AG04449 (cell line): ENCODE measurements around the gene LRRC71.
A peak's percentile ranks its signal among the peaks of the same experiment; 100 is the strongest.

Experiments used
- CTCF ChIA-PET: fragments of 350-600 bp; formaldehyde crosslinking; extraction: SDS; loops from one replicate; lab custom pipeline; 2021; ENCODE audit warnings: antibody characterized with exemption; lab: Yijun Ruan, JAX
- POLR2A ChIA-PET: fragments of 400-600, 350-600 bp; formaldehyde crosslinking; extraction: SDS; loops from one replicate; lab custom pipeline; 2020; ENCODE audit warnings: antibody characterized with exemption, inconsistent platforms; lab: Yijun Ruan, JAX
- DNase-seq: peaks from one replicate; pipeline ENCODE4 v3.0.0-alpha.2; 2010; ENCODE audit warnings: low read depth, low spot score
- H3K4me3 ChIP-seq: 2 replicates; pipeline ENCODE4 v1.5.1; 2011; ENCODE audit warnings: low read depth, mild to moderate bottlenecking, control low read depth, low read length
- CTCF ChIP-seq: IDR thresholded peaks from one replicate; pipeline ENCODE4 v1.5.1; 2011; ENCODE audit warnings: mild to moderate bottlenecking, moderate library complexity, low read length, control low read depth, inconsistent platforms; ENCODE audit not compliant: insufficient read depth; ENCODE audit errors: missing control alignments

LRRC71 gene

DNA sequence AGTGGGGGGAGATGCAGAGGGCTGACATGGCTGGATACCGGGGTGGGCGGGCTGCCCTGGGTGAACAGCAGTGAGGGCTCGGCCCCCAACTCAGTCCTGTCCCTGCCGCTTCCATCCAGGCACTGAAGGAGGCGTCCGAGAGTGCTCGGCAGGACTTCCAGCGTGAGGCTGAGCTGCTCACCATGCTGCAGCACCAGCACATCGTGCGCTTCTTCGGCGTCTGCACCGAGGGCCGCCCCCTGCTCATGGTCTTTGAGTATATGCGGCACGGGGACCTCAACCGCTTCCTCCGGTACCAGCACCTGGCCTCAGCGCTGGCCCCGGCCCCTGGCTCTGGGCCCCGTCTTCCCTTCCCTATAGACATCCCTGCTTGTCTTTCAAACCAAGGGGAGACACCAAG, 44.2 kb upstream of the LRRC71 start:
- H3K4me3 ChIP-seq = no peak overlapping the region
- TF ChIP-seq CTCF = peak; percentile 21
- ChIA-PET POLR2A (interaction anchor here (1.0 kb wide), 1 partner anchor 75 kb away, joined by 3 read pairs; no protein-coding TSS in a partner anchor), CTCF (interaction anchor here (0.7 to 15.4 kb wide), 9 partner anchors 12 to 79 kb away, joined by 3 to 204 read pairs (median 3); partner anchors contain the start of gene PEAR1)
- DNase-seq = no peak

DNA sequence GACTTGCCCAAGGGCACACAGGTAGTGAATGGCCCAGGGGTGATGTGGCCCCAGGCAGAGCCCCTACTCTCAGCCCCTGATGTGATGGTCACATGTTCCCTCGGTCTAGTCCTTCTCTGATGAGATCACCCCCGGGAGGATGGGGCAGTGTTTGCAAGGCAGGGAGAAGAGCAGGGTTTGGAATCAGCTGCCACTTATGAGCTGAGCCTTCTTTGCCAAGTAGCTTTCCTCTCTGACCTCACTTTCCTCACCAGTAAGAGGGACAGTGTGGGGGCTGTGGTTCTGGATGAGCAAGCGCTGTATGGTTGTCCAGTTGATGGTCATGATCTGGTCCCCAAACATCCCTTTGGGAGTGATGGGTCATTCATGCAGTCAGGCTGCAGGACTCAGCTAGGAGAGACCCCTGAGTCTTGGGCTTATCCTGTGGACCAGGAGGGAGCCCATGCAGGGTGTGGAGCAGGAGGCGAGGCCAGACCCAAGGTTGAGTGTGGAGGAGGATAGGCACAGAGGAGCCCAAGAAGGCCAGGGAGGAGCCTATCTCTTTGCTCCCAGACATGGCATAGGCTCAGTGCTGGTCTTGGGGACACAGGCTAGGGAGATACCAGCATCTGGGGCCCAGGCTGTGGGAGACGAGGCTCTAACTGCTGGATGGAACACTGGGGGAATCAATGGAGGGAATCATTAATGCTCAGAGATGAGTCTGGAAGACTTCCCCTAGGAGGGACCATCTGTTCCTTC, 42.8 kb upstream of the LRRC71 start:
- ChIA-PET POLR2A (interaction anchor here (1.0 kb wide), 1 partner anchor 76 kb away, joined by 3 read pairs; no protein-coding TSS in a partner anchor), CTCF (interaction anchor here (0.8 to 15.4 kb wide), 5 partner anchors 11 to 50 kb away, joined by 3 to 204 read pairs (median 6); partner anchors contain the start of genes INSRR, NTRK1 and PEAR1)
- no peak for TF ChIP-seq CTCF
- H3K4me3 ChIP-seq = no peak overlapping the region
- DNase-seq = no peak

DNA sequence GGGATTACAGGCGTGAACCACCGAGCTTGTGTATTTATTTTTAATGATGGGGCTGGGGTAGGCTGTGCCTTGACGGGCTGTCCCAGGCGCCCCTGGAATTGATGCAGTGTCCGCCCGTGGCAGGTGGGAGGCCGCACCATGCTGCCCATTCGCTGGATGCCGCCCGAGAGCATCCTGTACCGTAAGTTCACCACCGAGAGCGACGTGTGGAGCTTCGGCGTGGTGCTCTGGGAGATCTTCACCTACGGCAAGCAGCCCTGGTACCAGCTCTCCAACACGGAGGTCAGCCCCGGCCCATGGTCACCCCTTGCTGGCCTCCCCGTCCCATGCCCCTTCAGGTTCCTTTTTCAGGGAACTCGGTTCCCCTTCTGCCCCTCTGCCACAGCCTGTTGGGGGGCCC, 40.6 kb upstream of the LRRC71 start:
- no peak overlapping the region for H3K4me3 ChIP-seq
- DNase-seq = no peak
- POLR2A ChIA-PET = no interaction called here
- no peak for TF ChIP-seq CTCF
- CTCF ChIA-PET = interaction anchor here (1.0 to 15.4 kb wide), 6 partner anchors 8 to 191 kb away, joined by 3 to 204 read pairs (median 6); partner anchors contain the start of genes INSRR, NTRK1 and PEAR1

- no peak overlapping the region for H3K4me3 ChIP-seq
- POLR2A ChIA-PET = no interaction called here
- TF ChIP-seq CTCF = no peak
- CTCF ChIA-PET = interaction anchor here (0.8 to 15.4 kb wide), 9 partner anchors 8 to 191 kb away, joined by 3 to 204 read pairs (median 5); partner anchors contain the start of genes INSRR, NTRK1 and PEAR1
- no peak for DNase-seq
These were observed 40.0 kb upstream of the LRRC71 start for GRCh38 chr1:156880473-156880872.

GRCh38 chr1:156881101-156881500, 39.3 kb upstream of the LRRC71 start:
- TF ChIP-seq CTCF = no peak
- CTCF ChIA-PET = interaction anchor here (0.8 to 23.6 kb wide), 10 partner anchors 7 to 197 kb away, joined by 3 to 678 read pairs (median 8); partner anchors contain the start of genes INSRR, LRRC71, NTRK1 and PEAR1
- POLR2A ChIA-PET = no interaction called here
- no peak for DNase-seq
- no peak overlapping the region for H3K4me3 ChIP-seq

DNA sequence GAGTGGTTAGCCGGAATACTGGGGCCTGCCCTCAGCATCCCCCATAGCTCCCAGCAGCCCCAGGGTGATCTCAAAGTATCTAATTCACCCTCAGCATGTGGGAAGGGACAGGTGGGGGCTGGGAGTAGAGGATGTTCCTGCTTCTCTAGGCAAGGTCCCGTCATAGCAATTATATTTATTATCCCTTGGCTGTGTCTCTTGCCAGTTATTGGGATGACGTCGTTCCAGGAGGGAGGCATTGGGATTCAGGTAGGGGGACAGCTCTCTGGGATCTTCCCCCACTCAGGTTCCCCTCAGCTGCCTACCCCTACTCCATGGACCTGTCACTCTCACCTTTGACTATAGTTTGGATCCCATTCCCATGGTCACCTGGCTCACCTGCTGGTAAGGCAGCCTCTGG, 38.8 kb upstream of the LRRC71 start:
- no peak for DNase-seq
- H3K4me3 ChIP-seq = no peak overlapping the region
- TF ChIP-seq CTCF = no peak
- CTCF ChIA-PET = interaction anchor here (1.2 to 23.6 kb wide), 7 partner anchors 7 to 197 kb away, joined by 3 to 678 read pairs (median 9); partner anchors contain the start of genes INSRR, LRRC71, NTRK1 and PEAR1
- POLR2A ChIA-PET = no interaction called here
